GM12878 (cell line): ENCODE data around the gene ZNF574. TPM values are rescaled to one million over a fixed set of nuclear protein-coding genes. Genes with fewer than 3 reads are reported as not detected.
A peak's percentile ranks its signal among the peaks of the same experiment; 100 is the strongest.

Experiments used
- ASH2L ChIP-seq: fragments of 300-600, 200-600 bp; sonication (generic); IDR thresholded peaks from 2 replicates; pipeline ENCODE4 v1.6.1; 2017; ENCODE audit warnings: low read depth, mild to moderate bottlenecking, borderline replicate concordance
- ATF7 ChIP-seq: fragments of 450-650 bp; IDR thresholded peaks from 2 replicates; pipeline ENCODE4 v1.6.1; 2016; ENCODE audit warnings: low read depth, mild to moderate bottlenecking
- CHD2 ChIP-seq: IDR thresholded peaks from 2 replicates; pipeline ENCODE4 v1.6.1; 2011; ENCODE audit warnings: low read depth, low read length, improper control_type of control experiment, borderline replicate concordance
- CREM ChIP-seq: IDR thresholded peaks from 2 replicates; pipeline ENCODE4 v1.6.1; 2014; ENCODE audit warnings: antibody characterized with exemption, low read depth
- DPF2 ChIP-seq: fragments of 450-650 bp; IDR thresholded peaks from 2 replicates; pipeline ENCODE4 v1.6.1; 2017; ENCODE audit warnings: mild to moderate bottlenecking
- ETV6 ChIP-seq, 2 experiments: fragments of 450-650 bp in 1 of 2; IDR thresholded peaks in 1 of 2; conservative IDR thresholded peaks in 1 of 2; 2 replicates each; pipeline ENCODE4 v1.6.1; 2014; ENCODE audit warnings: antibody characterized with exemption in 1 of 2, borderline replicate concordance in 1 of 2, low read depth in 1 of 2, mild to moderate bottlenecking in 1 of 2, moderate library complexity in 1 of 2
- HDAC6 ChIP-seq: fragments of 200-600 bp; sonication (generic); IDR thresholded peaks from one replicate; pipeline ENCODE4 v1.8.0; 2017; ENCODE audit warnings: antibody characterized with exemption; ENCODE audit not compliant: unreplicated experiment
- HDGF ChIP-seq: fragments of 450-650 bp; IDR thresholded peaks from 2 replicates; pipeline ENCODE4 v1.6.1; 2016; ENCODE audit warnings: antibody characterized with exemption
- IKZF2 ChIP-seq, 2 experiments: fragments of 450-650 bp; IDR thresholded peaks; 2 replicates each; pipeline ENCODE4 v1.6.1; 2017; ENCODE audit warnings: mild to moderate bottlenecking in 2 of 2, moderate library complexity in 2 of 2
- IRF4 ChIP-seq: IDR thresholded peaks from 2 replicates; pipeline ENCODE4 v1.6.1; 2011; ENCODE audit warnings: low read depth, low read length
- JUND ChIP-seq: IDR thresholded peaks from 2 replicates; pipeline ENCODE4 v1.6.1; 2012; ENCODE audit warnings: low read depth, mild to moderate bottlenecking, low read length, improper control_type of control experiment, moderate library complexity
- NR2C1 ChIP-seq: fragments of 450-650 bp; IDR thresholded peaks from 2 replicates; pipeline ENCODE4 v1.6.1; 2017; ENCODE audit warnings: antibody characterized with exemption, mild to moderate bottlenecking, moderate library complexity
- PML ChIP-seq: IDR thresholded peaks from 2 replicates; pipeline ENCODE4 v1.6.1; 2012; ENCODE audit warnings: low read length, inconsistent platforms
- POLR2A ChIP-seq: IDR thresholded peaks from 2 replicates; pipeline ENCODE4 v1.6.1; 2011; ENCODE audit warnings: low read depth, mild to moderate bottlenecking, low read length
- SP1 ChIP-seq: IDR thresholded peaks from one replicate; pipeline ENCODE4 v1.6.1; 2011; ENCODE audit warnings: low read depth, low read length
- TARDBP ChIP-seq: IDR thresholded peaks from 2 replicates; pipeline ENCODE4 v1.6.1; 2016; ENCODE audit warnings: borderline replicate concordance
- ZSCAN29 ChIP-seq: fragments of 450-650 bp; IDR thresholded peaks from 2 replicates; pipeline ENCODE4 v1.6.1; 2017; ENCODE audit warnings: mild to moderate bottlenecking, moderate library complexity
- polyA plus RNA-seq, 11 experiments: library from polyadenylated mRNA; depleted of rRNA in 4 of 11; unstranded in 6 of 11; stranded (reverse) in 5 of 11; fragments of >200 nt; fragmentation: Nextera tagmentation in 4 of 11; fragmentation: Illumina TruSeq in 1 of 11; extraction: Ambion mirVana in 4 of 11; extraction: Trizol in 1 of 11; gene quantifications; 1 replicate in 1 of 11; 2 replicates in 10 of 11; pipeline versions ENCODE4 v1.2.1 to v1.2.3, GENCODE V29; 2011 to 2016; ENCODE audit warnings: inconsistent platforms in 2 of 11, missing spikeins in 2 of 11, low read depth in 1 of 11
- total RNA-seq, 4 experiments: library from RNA; depleted of rRNA in 3 of 4; stranded (reverse); fragments of >200 nt in 3 of 4; fragmentation: Illumina TruSeq in 1 of 4; extraction: Trizol in 1 of 4; gene quantifications; 2 replicates each; pipeline versions ENCODE4 v1.2.1 to v1.2.3, GENCODE V29; 2013 to 2021
- TF ChIP-seq, protein P1 (sequence below): fragments of 450-650 bp; IDR thresholded peaks from 2 replicates; pipeline ENCODE4 v1.6.1; 2018; ENCODE audit warnings: mild to moderate bottlenecking, low read depth, moderate library complexity; ENCODE audit not compliant: partially characterized antibody
- TF ChIP-seq, protein P2 (sequence below): fragments of 450-650 bp; IDR thresholded peaks from 2 replicates; pipeline ENCODE4 v1.6.1; 2017; ENCODE audit warnings: low read depth, mild to moderate bottlenecking, moderate library complexity
- TF ChIP-seq, protein P3 (sequence below): IDR thresholded peaks from 2 replicates; pipeline ENCODE4 v1.6.1; 2011; ENCODE audit warnings: mild to moderate bottlenecking, low read depth, low read length, moderate library complexity; ENCODE audit not compliant: insufficient replicate concordance
- TF ChIP-seq, protein P4 (sequence below): fragments of 450-650 bp; conservative IDR thresholded peaks from 2 replicates; pipeline ENCODE4 v1.6.1; 2017; ENCODE audit warnings: mild to moderate bottlenecking, moderate library complexity
- TF ChIP-seq, protein P5 (sequence below): fragments of 450-650 bp; IDR thresholded peaks from 2 replicates; pipeline ENCODE4 v1.6.1; 2014; ENCODE audit warnings: mild to moderate bottlenecking

ZNF574 gene
- total and polyA plus RNA-seq, 10 of the 15 experiments (the other 5 are each of a cell fraction or from before 2014, with no cell fraction given), result 0.32 to 25.6 (median 11.4) TPM

DNA sequence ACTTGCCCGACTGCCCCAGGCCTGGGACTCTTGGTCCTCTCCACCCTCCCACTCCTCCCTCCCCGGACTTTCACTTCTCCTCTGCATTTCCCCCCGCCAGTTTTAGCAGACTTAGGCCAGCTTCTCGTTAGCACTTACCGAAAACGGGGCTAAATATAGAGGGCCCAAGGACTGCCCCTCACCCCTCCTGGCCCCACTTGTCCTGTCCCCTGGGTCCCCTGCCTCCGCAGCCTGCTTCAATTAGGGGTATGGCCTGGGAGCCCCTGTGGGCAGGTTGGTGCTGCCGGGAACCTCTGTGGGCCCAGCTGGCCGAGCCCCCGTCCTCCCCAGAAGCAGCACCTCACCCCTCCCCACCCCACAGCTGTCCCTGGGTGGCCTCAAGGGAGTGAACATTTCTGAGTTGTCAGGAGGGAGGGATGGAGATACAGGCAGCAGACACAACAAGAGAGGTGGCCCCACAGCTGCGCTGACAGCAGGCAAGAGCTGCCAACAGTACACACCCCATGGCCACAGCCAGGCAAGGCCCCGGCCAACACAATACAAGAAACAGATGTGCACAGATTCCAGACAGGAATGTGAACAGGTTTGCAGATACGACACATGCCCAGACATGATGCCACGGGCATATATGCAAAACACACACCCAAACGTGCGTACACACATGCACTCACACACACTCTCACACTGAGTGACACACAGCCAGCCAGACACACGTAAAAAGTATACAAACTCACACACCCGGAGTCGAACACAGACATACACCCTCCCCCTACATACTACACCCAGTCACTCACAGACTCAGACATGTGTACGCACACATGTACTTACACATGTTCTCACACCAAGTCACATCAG is 53.7 kb downstream of the ZNF574 start (continued):
- TF ChIP-seq, protein P1, sequence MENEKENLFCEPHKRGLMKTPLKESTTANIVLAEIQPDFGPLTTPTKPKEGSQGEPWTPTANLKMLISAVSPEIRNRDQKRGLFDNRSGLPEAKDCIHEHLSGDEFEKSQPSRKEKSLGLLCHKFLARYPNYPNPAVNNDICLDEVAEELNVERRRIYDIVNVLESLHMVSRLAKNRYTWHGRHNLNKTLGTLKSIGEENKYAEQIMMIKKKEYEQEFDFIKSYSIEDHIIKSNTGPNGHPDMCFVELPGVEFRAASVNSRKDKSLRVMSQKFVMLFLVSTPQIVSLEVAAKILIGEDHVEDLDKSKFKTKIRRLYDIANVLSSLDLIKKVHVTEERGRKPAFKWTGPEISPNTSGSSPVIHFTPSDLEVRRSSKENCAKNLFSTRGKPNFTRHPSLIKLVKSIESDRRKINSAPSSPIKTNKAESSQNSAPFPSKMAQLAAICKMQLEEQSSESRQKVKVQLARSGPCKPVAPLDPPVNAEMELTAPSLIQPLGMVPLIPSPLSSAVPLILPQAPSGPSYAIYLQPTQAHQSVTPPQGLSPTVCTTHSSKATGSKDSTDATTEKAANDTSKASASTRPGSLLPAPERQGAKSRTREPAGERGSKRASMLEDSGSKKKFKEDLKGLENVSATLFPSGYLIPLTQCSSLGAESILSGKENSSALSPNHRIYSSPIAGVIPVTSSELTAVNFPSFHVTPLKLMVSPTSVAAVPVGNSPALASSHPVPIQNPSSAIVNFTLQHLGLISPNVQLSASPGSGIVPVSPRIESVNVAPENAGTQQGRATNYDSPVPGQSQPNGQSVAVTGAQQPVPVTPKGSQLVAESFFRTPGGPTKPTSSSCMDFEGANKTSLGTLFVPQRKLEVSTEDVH, result peak; percentile 74
- TF ChIP-seq CREM (peak; percentile 66; the same call in 1 of the 2 replicates), NR2C1 (no peak), JUND (0 out of 2 replicates have a peak, but pooled peaks have one; percentile 19), HDAC6 (no peak), SP1 (peak; percentile 71), ETV6 (conservative IDR thresholded peaks at IDR 0.05 in 1 of 2, IDR thresholded peaks at IDR 0.05 in 1 of 2; ENCODE audit: borderline replicate concordance in 1 of 2, low read depth in 1 of 2) (peak in 1 of 2 experiments; percentile 49; a peak in 1 of 4 replicates), ATF7 (peak; percentile 88), IRF4 (peak; percentile 81; the same call in 1 of the 2 replicates), HDGF (peak; percentile 98), ZSCAN29 (0 out of 2 replicates have a peak, but pooled peaks have one; percentile 36), ASH2L (no peak), IKZF2 (IDR thresholded peaks at IDR 0.05) (peak; percentile 89 to 92), DPF2 (peak; percentile 95), TARDBP (peak; percentile 81; the same call in 1 of the 2 replicates), POLR2A (peak; percentile 71; the same call in 1 of the 2 replicates), CHD2 (peak; percentile 91), PML (peak; percentile 51; the same call in 1 of the 2 replicates)
- TF ChIP-seq, protein P2, sequence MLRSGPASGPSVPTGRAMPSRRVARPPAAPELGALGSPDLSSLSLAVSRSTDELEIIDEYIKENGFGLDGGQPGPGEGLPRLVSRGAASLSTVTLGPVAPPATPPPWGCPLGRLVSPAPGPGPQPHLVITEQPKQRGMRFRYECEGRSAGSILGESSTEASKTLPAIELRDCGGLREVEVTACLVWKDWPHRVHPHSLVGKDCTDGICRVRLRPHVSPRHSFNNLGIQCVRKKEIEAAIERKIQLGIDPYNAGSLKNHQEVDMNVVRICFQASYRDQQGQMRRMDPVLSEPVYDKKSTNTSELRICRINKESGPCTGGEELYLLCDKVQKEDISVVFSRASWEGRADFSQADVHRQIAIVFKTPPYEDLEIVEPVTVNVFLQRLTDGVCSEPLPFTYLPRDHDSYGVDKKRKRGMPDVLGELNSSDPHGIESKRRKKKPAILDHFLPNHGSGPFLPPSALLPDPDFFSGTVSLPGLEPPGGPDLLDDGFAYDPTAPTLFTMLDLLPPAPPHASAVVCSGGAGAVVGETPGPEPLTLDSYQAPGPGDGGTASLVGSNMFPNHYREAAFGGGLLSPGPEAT, result peak; percentile 86
- TF ChIP-seq, protein P3, sequence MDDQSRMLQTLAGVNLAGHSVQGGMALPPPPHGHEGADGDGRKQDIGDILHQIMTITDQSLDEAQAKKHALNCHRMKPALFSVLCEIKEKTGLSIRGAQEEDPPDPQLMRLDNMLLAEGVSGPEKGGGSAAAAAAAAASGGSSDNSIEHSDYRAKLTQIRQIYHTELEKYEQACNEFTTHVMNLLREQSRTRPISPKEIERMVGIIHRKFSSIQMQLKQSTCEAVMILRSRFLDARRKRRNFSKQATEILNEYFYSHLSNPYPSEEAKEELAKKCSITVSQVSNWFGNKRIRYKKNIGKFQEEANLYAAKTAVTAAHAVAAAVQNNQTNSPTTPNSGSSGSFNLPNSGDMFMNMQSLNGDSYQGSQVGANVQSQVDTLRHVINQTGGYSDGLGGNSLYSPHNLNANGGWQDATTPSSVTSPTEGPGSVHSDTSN, result peak; percentile 72
- TF ChIP-seq, protein P4, sequence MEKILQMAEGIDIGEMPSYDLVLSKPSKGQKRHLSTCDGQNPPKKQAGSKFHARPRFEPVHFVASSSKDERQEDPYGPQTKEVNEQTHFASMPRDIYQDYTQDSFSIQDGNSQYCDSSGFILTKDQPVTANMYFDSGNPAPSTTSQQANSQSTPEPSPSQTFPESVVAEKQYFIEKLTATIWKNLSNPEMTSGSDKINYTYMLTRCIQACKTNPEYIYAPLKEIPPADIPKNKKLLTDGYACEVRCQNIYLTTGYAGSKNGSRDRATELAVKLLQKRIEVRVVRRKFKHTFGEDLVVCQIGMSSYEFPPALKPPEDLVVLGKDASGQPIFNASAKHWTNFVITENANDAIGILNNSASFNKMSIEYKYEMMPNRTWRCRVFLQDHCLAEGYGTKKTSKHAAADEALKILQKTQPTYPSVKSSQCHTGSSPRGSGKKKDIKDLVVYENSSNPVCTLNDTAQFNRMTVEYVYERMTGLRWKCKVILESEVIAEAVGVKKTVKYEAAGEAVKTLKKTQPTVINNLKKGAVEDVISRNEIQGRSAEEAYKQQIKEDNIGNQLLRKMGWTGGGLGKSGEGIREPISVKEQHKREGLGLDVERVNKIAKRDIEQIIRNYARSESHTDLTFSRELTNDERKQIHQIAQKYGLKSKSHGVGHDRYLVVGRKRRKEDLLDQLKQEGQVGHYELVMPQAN, result peak; percentile 50
- TF ChIP-seq, protein P5, sequence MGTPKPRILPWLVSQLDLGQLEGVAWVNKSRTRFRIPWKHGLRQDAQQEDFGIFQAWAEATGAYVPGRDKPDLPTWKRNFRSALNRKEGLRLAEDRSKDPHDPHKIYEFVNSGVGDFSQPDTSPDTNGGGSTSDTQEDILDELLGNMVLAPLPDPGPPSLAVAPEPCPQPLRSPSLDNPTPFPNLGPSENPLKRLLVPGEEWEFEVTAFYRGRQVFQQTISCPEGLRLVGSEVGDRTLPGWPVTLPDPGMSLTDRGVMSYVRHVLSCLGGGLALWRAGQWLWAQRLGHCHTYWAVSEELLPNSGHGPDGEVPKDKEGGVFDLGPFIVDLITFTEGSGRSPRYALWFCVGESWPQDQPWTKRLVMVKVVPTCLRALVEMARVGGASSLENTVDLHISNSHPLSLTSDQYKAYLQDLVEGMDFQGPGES, result no peak
